Loucy (cell line): ENCODE data around the gene DSC3.

Experiments used
- H2AFZ ChIP-seq: fragments of 200-600 bp; sonication (generic); 2 replicates; pipeline ENCODE4 v1.6.0; 2016; ENCODE audit warnings: antibody characterized with exemption, mild to moderate bottlenecking, low read length, moderate library complexity
- H3F3A ChIP-seq: fragments of 200-600 bp; 2 replicates; pipeline ENCODE4 v1.6.0; 2016; ENCODE audit warnings: antibody characterized with exemption, low read depth, mild to moderate bottlenecking
- H3K27me3 ChIP-seq: fragments of 200-600 bp; sonication (generic); 2 replicates; pipeline ENCODE4 v1.6.1; 2014; ENCODE audit warnings: low read length, mild to moderate bottlenecking; ENCODE audit not compliant: insufficient read depth, poor library complexity, severe bottlenecking
- H3K36me3 ChIP-seq: fragments of 200-600 bp; sonication (generic); 2 replicates; pipeline ENCODE4 v1.6.1; 2016; ENCODE audit warnings: low read length; ENCODE audit not compliant: insufficient read depth
- H3K4me1 ChIP-seq: fragments of 200-600 bp; sonication (generic); 2 replicates; pipeline ENCODE4 v1.5.1; 2014; ENCODE audit warnings: low read length, mild to moderate bottlenecking; ENCODE audit not compliant: insufficient read depth, poor library complexity, severe bottlenecking
- H3K4me2 ChIP-seq: fragments of 200-600 bp; sonication (generic); 2 replicates; pipeline ENCODE4 v1.6.0; 2014; ENCODE audit warnings: antibody characterized with exemption, low read length, low read depth, mild to moderate bottlenecking; ENCODE audit not compliant: poor library complexity, severe bottlenecking
- H3K4me3 ChIP-seq: fragments of 200-600 bp; sonication (generic); 2 replicates; pipeline ENCODE4 v1.5.1; 2014; ENCODE audit warnings: low read length, mild to moderate bottlenecking, mixed read lengths; ENCODE audit not compliant: poor library complexity, severe bottlenecking
- H3K79me2 ChIP-seq: fragments of 200-600 bp; sonication (generic); 2 replicates; pipeline ENCODE4 v1.6.1; 2014; ENCODE audit warnings: low read length; ENCODE audit not compliant: insufficient read depth
- H3K9ac ChIP-seq: fragments of 200-600 bp; sonication (generic); 2 replicates; pipeline ENCODE4 v1.6.0; 2014; ENCODE audit warnings: mild to moderate bottlenecking, low read depth, low read length, moderate library complexity; ENCODE audit not compliant: poor library complexity, severe bottlenecking
- H3K9me2 ChIP-seq: fragments of 200-600 bp; sonication (generic); replicated peaks from 2 replicates; pipeline ENCODE4 v1.6.1; 2016; ENCODE audit warnings: low read depth, low read length, mixed read lengths
- H3K9me3 ChIP-seq: fragments of 200-600 bp; sonication (generic); 2 replicates; pipeline ENCODE4 v1.6.1; 2014; ENCODE audit warnings: mild to moderate bottlenecking, antibody characterized with exemption, low read length, low read depth; ENCODE audit not compliant: insufficient read depth
- H4K20me1 ChIP-seq: fragments of 200-600 bp; sonication (generic); 2 replicates; pipeline ENCODE4 v1.6.0; 2014; ENCODE audit warnings: antibody characterized with exemption, low read length, mild to moderate bottlenecking; ENCODE audit not compliant: insufficient read depth, poor library complexity, severe bottlenecking
- CTCF ChIP-seq: fragments of 200-600 bp; sonication (generic); conservative IDR thresholded peaks from 2 replicates; pipeline ENCODE4 v1.5.1; 2014; ENCODE audit warnings: mild to moderate bottlenecking, antibody characterized with exemption, low read length
- EZH2phosphoT487 ChIP-seq: fragments of 200-600 bp; IDR thresholded peaks from 2 replicates; pipeline ENCODE4 v1.6.1; 2018; ENCODE audit warnings: antibody characterized with exemption, mild to moderate bottlenecking, moderate library complexity, borderline replicate concordance

DSC3 gene

GRCh38 chr18:30988440-30988839 is 54.1 kb downstream of the DSC3 start:
- Histone ChIP-seq H3F3A (no peaks in the 10 kb centered on the region), H2AFZ (no peak overlapping the region), H3K36me3 (no peaks in the 10 kb centered on the region), H3K79me2 (no peaks in the 10 kb centered on the region), H3K9me2 (no peaks in the 10 kb centered on the region), H4K20me1 (no peaks in the 10 kb centered on the region), H3K4me2 (no peak overlapping the region), H3K4me1 (no peaks in the 10 kb centered on the region), H3K4me3 (no peak overlapping the region), H3K27me3 (no peaks in the 10 kb centered on the region), H3K9me3 (no peaks in the 10 kb centered on the region), H3K9ac (no peak overlapping the region)
- no peak for TF ChIP-seq CTCF
- no peak for TF ChIP-seq EZH2phosphoT487

GRCh38 chr18:30987467-30988241 is 54.9 kb downstream of the DSC3 start:
- Histone ChIP-seq H2AFZ (no peak overlapping the region), H3K79me2 (no peaks in the 10 kb centered on the region), H4K20me1 (no peaks in the 10 kb centered on the region), H3K4me1 (no peaks in the 10 kb centered on the region), H3K9me2 (no peaks in the 10 kb centered on the region), H3K36me3 (no peaks in the 10 kb centered on the region), H3K27me3 (no peaks in the 10 kb centered on the region), H3K9me3 (no peaks in the 10 kb centered on the region), H3K4me3 (no peak overlapping the region), H3K9ac (no peak overlapping the region), H3F3A (no peaks in the 10 kb centered on the region), H3K4me2 (no peak overlapping the region)
- TF ChIP-seq CTCF (no peak), EZH2phosphoT487 (no peak)

GRCh38 chr18:30985753-30986152 is 56.8 kb downstream of the DSC3 start:
- no peak overlapping the region for H3K9ac ChIP-seq
- no peak overlapping the region for H3K4me3 ChIP-seq
- no peaks in the 10 kb centered on the region for H3K4me1 ChIP-seq
- H3F3A ChIP-seq = no peaks in the 10 kb centered on the region
- no peaks in the 10 kb centered on the region for H3K9me3 ChIP-seq
- H3K79me2 ChIP-seq = no peaks in the 10 kb centered on the region
- no peaks in the 10 kb centered on the region for H3K27me3 ChIP-seq
- no peak overlapping the region for H3K4me2 ChIP-seq
- no peaks in the 10 kb centered on the region for H3K36me3 ChIP-seq
- H4K20me1 ChIP-seq = no peaks in the 10 kb centered on the region
- no peaks in the 10 kb centered on the region for H3K9me2 ChIP-seq
- no peak for TF ChIP-seq CTCF
- TF ChIP-seq EZH2phosphoT487 = no peak
- no peak overlapping the region for H2AFZ ChIP-seq
